PC-3 (cell line): ENCODE measurements around the gene LOX.

Source experiments
- EZH2 ChIP-seq: fragments of 300-600 bp; sonication (generic); IDR thresholded peaks from one replicate; pipeline ENCODE4 v1.6.1; 2017; ENCODE audit warnings: antibody characterized with exemption, mild to moderate bottlenecking, low read length; ENCODE audit not compliant: unreplicated experiment
- EZH2phosphoT487 ChIP-seq: fragments of 300-600 bp; sonication (generic); IDR thresholded peaks from 2 replicates; pipeline ENCODE4 v1.6.1; 2018; ENCODE audit warnings: mild to moderate bottlenecking, antibody characterized with exemption, low read length, borderline replicate concordance
- TF ChIP-seq, protein P1 (sequence below): fragments of 300-600 bp; sonication (generic); conservative IDR thresholded peaks from 2 replicates; pipeline ENCODE4 v1.5.1; 2017; ENCODE audit warnings: antibody characterized with exemption, low read depth, mild to moderate bottlenecking, low read length

DNA sequence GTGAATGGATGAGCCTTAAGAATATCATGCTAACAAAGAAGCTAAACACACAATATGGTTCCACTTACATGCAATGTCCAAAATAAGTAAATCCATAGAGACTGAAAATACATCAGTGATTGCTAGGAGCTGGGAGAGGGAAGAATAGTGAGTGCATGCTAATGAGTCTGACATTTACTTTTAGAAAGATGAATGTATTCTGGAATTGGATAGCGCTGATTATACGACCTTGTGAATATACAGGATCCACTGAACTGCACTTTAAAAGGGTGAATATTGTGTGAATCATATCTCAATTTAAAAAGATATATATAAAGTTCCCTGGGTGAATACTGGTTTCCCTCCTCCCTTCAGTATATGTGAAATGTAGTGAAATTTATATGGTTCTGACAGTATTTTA is 46.2 kb downstream of the LOX start:
- TF ChIP-seq, protein P1, sequence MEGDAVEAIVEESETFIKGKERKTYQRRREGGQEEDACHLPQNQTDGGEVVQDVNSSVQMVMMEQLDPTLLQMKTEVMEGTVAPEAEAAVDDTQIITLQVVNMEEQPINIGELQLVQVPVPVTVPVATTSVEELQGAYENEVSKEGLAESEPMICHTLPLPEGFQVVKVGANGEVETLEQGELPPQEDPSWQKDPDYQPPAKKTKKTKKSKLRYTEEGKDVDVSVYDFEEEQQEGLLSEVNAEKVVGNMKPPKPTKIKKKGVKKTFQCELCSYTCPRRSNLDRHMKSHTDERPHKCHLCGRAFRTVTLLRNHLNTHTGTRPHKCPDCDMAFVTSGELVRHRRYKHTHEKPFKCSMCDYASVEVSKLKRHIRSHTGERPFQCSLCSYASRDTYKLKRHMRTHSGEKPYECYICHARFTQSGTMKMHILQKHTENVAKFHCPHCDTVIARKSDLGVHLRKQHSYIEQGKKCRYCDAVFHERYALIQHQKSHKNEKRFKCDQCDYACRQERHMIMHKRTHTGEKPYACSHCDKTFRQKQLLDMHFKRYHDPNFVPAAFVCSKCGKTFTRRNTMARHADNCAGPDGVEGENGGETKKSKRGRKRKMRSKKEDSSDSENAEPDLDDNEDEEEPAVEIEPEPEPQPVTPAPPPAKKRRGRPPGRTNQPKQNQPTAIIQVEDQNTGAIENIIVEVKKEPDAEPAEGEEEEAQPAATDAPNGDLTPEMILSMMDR = no peak
- TF ChIP-seq EZH2phosphoT487 = no peak
- TF ChIP-seq EZH2 = no peak
